ENCODE results near the gene TMEM72.

TMEM72 gene

DNA sequence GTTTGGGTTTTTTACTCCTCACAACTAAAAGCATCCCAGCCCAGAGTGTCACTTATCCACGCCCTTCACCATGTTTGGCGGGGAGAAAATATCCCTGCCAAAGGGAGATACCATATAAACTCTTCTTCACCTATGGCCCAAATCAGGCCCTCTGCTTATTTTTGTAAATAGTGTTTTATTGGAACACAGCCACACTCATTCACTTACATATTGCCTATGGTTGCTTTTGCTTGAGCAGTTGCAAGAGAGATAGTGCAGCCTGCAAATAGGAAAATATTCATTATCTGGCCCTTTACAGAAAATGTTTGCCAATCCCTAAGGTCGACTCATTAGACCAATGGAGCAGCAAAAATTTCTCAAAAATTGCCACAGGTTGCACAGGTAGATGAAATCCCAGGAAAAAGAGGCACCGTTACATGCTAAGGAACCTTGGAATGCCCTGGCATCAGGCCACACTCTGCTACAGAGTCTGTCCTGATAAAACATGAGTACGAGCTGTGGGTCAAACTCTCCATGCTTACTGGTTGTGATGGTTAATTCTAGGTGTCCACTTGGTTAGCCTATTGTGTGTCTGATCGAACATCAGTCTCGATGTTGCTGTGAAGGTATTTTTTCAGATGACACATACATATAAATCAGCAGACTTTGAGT lies 40.6 kb downstream of the TMEM72 start:
- no peak for DNase-seq (ENCODE audit: low read depth in 1 of 2, low spot score in 1 of 2)

DNA sequence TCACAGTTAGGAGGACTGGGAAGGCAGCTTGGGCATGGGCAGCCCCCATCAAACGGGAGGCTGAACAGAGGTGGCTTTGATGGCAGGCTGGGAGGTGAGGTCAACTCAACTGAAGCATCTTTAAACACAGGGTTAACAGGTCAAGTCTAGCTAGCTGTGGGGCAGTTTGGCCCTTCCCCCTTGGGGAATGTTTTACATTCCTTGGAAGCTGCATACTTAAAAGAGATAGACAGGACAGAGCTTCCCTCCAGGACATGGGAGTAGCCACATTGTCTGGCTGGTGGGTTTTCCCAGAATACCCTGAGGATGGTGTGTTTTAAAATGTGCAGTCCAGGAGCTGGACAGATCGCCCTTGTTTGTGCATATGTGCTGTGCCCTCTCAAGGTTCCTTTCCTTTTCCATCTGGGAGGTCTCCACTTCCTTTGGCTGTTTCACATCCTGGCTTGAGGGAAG lies 41.7 kb downstream of the TMEM72 start:
- no peak for DNase-seq (ENCODE audit: low read depth in 1 of 2, low spot score in 1 of 2)

- DNase-seq (ENCODE audit: low read depth in 1 of 2, low spot score in 1 of 2), result no peak
Measured at GRCh38 chr10:44954042-44954441, 42.9 kb downstream of the TMEM72 start.

GRCh38 chr10:44954962-44955361 lies 43.8 kb downstream of the TMEM72 start:
- DNase-seq (ENCODE audit: low read depth in 1 of 2, low spot score in 1 of 2), result no peak

GRCh38 chr10:44955413-44956070 lies 44.4 kb downstream of the TMEM72 start:
- no peak for DNase-seq (ENCODE audit: low read depth in 1 of 2, low spot score in 1 of 2)

GRCh38 chr10:44956226-44956625 lies 45.1 kb downstream of the TMEM72 start:
- no peak for DNase-seq (ENCODE audit: low read depth in 1 of 2, low spot score in 1 of 2)

DNA sequence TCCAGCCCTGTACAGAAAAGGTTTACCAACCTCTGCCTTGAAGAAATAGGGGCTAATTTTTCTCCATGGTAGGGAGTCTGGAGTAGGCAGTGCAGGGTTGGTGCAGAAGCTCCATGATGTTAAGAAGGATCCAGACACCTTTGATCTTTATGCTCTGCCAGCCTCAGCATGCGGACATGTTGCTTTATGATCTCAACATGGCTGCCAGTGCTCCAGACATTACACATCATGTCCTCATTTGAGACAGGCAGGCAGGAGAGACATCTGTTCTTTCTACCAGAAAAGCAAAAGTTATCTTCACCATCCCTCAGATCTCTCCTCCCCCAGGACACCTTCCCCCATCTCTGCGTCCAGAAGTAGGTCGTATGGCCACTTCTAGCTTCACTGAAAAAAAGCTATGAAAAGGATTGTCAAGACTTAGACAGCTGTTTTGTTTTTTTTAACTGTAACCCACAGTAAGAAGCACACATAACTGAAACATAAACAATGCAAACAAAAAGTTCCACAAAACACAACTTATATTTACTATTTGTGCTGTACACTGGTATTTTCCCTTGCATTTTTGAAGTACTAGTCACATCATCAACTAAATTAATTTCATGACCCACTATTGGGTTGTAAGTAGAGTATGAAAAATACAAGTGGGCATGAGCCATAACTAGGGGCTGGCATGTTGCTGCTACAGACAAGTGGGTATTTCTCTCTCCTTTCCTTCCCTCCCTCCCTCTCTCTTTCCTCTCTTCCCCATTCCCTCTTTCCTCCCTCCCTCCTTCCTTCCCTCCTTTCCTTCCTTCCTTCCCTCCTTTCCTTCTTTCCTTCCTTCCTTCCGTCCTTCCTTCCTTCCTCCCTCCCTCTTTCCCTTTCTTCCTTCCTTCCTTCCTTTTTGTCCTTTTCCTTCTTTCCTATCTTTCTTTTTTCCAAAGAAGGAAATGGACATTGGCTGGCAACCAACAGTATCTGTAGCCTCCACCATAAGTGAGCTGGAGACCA lies 45.9 kb downstream of the TMEM72 start:
- DNase-seq (ENCODE audit: low read depth in 1 of 2, low spot score in 1 of 2), result no peak

DNA sequence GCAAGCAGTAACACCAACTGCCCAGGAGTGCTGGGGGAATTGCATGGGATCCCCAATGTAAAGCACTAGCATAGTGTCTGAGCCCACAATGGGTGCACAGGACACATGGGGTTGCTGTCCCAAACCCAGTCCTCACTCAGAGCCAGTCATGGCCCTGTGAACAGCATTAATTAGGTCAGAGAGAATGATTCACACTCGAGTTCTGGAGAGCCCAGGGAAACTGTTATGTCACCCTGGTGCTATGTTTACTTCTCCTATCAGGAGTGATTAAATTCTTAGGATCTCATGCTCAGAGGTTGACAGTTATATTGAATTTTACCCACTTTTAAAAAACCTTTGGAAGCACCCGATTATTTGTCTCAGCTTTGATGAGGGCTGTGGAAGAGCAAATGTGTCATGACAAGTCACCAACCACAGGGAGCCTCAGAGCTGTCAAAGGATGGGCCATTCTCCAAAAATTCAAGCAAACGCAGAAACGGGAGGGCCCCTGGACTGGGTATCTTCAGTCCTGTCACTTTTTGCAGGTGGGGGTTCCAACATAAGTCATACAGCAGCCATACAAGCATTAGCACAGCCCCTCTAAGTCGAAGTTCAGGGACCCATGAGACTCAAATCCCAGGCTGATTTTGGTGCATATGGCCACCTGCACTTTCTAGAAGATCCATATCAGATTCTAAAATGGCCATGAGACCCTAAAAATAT lies 47.2 kb downstream of the TMEM72 start:
- DNase-seq (ENCODE audit: low read depth in 1 of 2, low spot score in 1 of 2), result no peak

- no peak for DNase-seq (ENCODE audit: low read depth in 1 of 2, low spot score in 1 of 2)
Measured at GRCh38 chr10:44958898-44959246, 47.7 kb downstream of the TMEM72 start.

DNA sequence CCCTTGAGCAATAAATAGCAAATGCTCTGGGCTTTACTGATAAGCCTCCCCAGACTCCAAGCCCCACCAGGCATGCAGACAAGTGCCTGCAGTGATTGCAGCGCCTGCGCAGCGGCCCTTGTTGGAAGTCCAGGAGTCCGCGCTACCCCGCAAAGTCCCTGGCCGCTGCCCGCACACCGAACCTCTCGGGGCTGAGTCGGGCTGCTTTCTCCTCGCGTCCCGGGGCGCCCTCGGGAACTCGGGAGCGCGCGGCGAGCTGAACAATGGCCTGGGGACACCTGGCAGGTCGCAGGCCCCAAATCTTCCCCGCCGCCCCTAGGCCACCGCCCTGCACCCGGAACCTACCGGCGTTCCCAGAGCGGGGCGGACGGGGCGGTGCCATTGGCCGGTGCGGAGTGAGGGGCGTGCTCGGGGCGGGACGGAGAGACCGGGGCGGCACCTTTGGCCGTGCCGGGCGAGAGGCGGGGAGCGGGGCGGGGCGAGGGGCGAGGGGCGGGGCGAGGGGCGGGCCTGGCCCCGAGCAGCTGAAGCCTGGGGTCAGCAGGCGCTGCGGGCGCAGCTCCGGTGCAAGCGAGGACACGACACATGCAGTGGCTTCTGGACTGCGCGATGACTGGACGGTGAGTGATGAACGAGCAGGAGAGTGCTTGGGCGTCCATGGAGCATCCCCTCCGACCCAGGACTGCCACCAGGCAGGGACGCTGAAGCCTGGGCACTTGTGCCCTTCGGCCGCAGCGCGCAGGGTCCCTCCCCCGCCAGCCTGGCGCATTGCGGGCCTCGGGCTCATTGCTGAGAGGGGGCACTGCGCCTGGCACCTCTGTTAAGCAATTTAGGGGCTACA lies 48.3 kb downstream of the TMEM72 start, which contains the start of gene RASSF4:
TSS of gene RASSF4 (plus strand) at position 556 of the 841 bp plus-strand sequence. CDS start 10,401 bp downstream, outside the sequence.
- DNase-seq (ENCODE audit: low read depth in 1 of 2, low spot score in 1 of 2), result peak; percentile 85 to 90

GRCh38 chr10:44960088-44960460 lies 48.9 kb downstream of the TMEM72 start:
- no peak for DNase-seq (ENCODE audit: low read depth in 1 of 2, low spot score in 1 of 2)

- no peak for DNase-seq (ENCODE audit: low read depth in 1 of 2, low spot score in 1 of 2)
Measured at GRCh38 chr10:44960482-44961229, 49.5 kb downstream of the TMEM72 start.

DNA sequence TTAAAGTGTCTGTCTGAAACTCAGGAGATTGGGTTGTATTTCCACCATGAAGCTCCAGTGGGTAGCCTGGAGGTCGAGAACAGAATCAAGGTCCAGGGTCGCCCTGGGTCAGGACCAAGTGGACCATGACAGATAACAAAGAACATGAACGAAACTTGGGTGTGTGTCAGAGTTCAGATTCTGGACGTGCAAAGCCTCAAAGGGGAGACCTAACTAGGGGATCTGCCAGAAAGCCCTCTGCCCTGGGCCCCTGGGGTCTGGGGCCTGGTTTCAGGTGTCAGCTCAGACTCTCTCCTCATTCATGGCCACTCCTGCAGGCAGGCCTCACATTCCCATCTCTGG lies 50.1 kb downstream of the TMEM72 start:
- DNase-seq (ENCODE audit: low read depth in 1 of 2, low spot score in 1 of 2), result no peak

- no peak for DNase-seq (ENCODE audit: low read depth in 1 of 2, low spot score in 1 of 2)
Measured at GRCh38 chr10:44961931-44962750, 51.0 kb downstream of the TMEM72 start.

- no peak for DNase-seq (ENCODE audit: low read depth in 1 of 2, low spot score in 1 of 2)
Measured at GRCh38 chr10:44962870-44963738, 52.0 kb downstream of the TMEM72 start.

DNA sequence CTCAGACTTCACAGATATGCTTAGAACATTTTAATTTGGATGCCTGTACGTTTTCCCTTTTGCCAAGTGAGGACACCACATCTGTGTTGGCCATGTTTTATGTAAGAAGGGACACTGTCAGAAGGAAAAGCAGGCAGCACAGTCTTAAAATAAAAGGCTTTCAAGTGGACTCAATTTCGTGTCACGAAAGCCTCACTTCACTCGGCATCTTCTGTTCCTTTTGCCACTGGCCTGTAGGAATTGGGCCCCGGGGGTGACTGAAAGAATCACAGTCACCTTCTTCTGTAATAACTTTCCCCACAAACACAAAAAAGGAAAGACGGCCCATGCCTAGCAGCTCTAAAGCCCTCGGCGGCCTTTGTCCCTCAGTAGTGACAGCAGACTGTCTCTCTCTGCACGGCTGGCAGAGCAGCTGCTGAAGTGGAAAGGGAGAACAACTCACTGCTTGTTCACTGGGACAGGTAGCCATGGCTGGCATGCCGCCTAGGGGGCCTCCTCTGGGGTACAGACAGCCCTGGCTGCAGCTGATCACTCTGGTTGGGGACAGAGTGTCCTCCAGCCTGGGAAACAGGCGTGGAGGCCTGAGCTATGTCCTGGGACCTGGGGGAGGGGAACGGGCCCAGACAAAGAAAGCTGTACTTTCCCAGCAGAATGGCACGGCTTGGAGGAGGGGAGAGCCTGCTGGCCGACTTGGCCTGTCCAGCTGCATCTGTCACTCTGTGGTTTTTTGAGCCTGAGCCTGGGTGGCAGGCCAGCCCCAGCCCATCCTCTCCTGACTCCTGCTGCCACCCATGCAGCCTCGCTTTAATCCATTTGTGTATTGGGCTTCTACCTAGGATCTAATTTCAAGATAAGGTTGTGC lies 52.9 kb downstream of the TMEM72 start:
- no peak for DNase-seq (ENCODE audit: low read depth in 1 of 2, low spot score in 1 of 2)

DNA sequence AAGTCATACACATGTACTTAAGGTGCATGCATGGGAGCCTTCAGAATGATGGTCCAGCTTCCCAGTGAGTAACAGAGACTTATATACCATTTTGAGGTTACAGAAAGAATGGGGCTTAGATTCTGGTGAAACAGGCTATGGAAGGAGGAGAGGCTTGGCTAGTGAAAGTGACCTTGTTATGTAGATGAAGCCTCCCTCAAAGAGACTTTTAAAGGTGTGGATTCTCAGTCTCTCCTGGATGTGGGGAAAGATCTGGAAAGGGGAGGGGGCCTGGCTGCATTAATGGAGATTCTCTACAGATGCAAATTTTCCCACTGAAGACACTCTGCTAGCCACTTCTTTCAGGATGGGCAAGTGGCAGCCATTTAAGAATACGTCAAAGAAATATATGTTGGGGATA lies 54.0 kb downstream of the TMEM72 start:
- no peak for DNase-seq (ENCODE audit: low read depth in 1 of 2, low spot score in 1 of 2)
